BE2C (cell line): ENCODE data around the gene KIF16B.

Source experiments
- DNase-seq: peaks from one replicate; pipeline ENCODE4 v3.0.0-alpha.2; 2020
- H3K27me3 ChIP-seq: fragments of 250-450 bp; sonication (Bioruptor Pico); 2 replicates; pipeline ENCODE4 v1.5.1; 2020; ENCODE audit warnings: mild to moderate bottlenecking
- H3K36me3 ChIP-seq: fragments of 250-450 bp; sonication (Bioruptor Pico); 2 replicates; pipeline ENCODE4 v1.5.1; 2020; ENCODE audit warnings: mild to moderate bottlenecking
- H3K4me1 ChIP-seq: fragments of 250-450 bp; sonication (Bioruptor Pico); 2 replicates; pipeline ENCODE4 v1.5.1; 2020
- H3K4me3 ChIP-seq: 2 replicates; pipeline ENCODE4 v1.5.1; 2011; ENCODE audit warnings: low read depth, low read length
- H3K9me3 ChIP-seq: fragments of 250-450 bp; sonication (Bioruptor Pico); 2 replicates; pipeline ENCODE4 v1.5.1; 2020
- CTCF ChIP-seq: IDR thresholded peaks from 2 replicates; pipeline ENCODE4 v1.5.1; 2012; ENCODE audit warnings: mild to moderate bottlenecking, low read depth, low read length

The KIF16B gene

GRCh38 chr20:16353417-16353781, 219.8 kb downstream of the KIF16B start:
- no peak for TF ChIP-seq CTCF

GRCh38 chr20:16352751-16353416, 220.4 kb downstream of the KIF16B start:
- H3K4me1 ChIP-seq = no peaks in the 10 kb centered on the region
- no peaks in the 10 kb centered on the region for H3K9me3 ChIP-seq
- no peaks in the 10 kb centered on the region for H3K27me3 ChIP-seq
- H3K36me3 ChIP-seq = no peaks in the 10 kb centered on the region
- H3K4me3 ChIP-seq = no peak overlapping the region
- no peak for DNase-seq
- TF ChIP-seq CTCF = no peak; the same call in 1 of the 2 replicates

More at GRCh38 chr20:16353417-16353781, 219.8 kb downstream of the KIF16B start:
- Histone ChIP-seq H3K27me3 (no peaks in the 10 kb centered on the region), H3K9me3 (no peaks in the 10 kb centered on the region), H3K4me3 (no peak overlapping the region), H3K4me1 (no peaks in the 10 kb centered on the region), H3K36me3 (no peaks in the 10 kb centered on the region)
- no peak for DNase-seq

- peak; percentile 32 for TF ChIP-seq CTCF
- H3K4me1 ChIP-seq = no peaks in the 10 kb centered on the region
- H3K4me3 ChIP-seq = no peak overlapping the region
- H3K9me3 ChIP-seq = no peaks in the 10 kb centered on the region
- H3K27me3 ChIP-seq = no peaks in the 10 kb centered on the region
- no peaks in the 10 kb centered on the region for H3K36me3 ChIP-seq
- DNase-seq = no peak
Measured at GRCh38 chr20:16352321-16352720, 220.9 kb downstream of the KIF16B start.

- DNase-seq = no peak
- TF ChIP-seq CTCF = no peak
Measured at GRCh38 chr20:16351415-16351814, 221.8 kb downstream of the KIF16B start.

GRCh38 chr20:16350465-16350864, 222.8 kb downstream of the KIF16B start:
- Histone ChIP-seq H3K9me3 (no peaks in the 10 kb centered on the region), H3K4me1 (no peaks in the 10 kb centered on the region), H3K27me3 (no peaks in the 10 kb centered on the region), H3K4me3 (no peak overlapping the region), H3K36me3 (no peaks in the 10 kb centered on the region)
- no peak for DNase-seq
- no peak for TF ChIP-seq CTCF

More at GRCh38 chr20:16351415-16351814, 221.8 kb downstream of the KIF16B start:
- no peaks in the 10 kb centered on the region for H3K9me3 ChIP-seq
- no peak overlapping the region for H3K4me3 ChIP-seq
- no peaks in the 10 kb centered on the region for H3K27me3 ChIP-seq
- no peaks in the 10 kb centered on the region for H3K36me3 ChIP-seq
- no peaks in the 10 kb centered on the region for H3K4me1 ChIP-seq

GRCh38 chr20:16349523-16350260, 223.6 kb downstream of the KIF16B start:
- no peak for TF ChIP-seq CTCF
- H3K4me3 ChIP-seq = no peak overlapping the region
- H3K4me1 ChIP-seq = no peaks in the 10 kb centered on the region
- H3K9me3 ChIP-seq = no peaks in the 10 kb centered on the region
- no peak for DNase-seq
- no peaks in the 10 kb centered on the region for H3K36me3 ChIP-seq
- H3K27me3 ChIP-seq = no peaks in the 10 kb centered on the region
